H1 (cell line): ENCODE data around the gene ITGA8. TPM values are rescaled to one million over a fixed set of nuclear protein-coding genes. Genes with fewer than 3 reads are reported as not detected.

Experiments
- CTCF ChIA-PET: fragments of 300-600 bp; sonication (Branson Sonifier 250); formaldehyde crosslinking; loops from one replicate; lab custom pipeline; 2021; ENCODE audit not compliant: partially characterized antibody; lab: Charles Lee
- POLR2A ChIA-PET: fragments of 300-600 bp; sonication (Branson Sonifier 250); formaldehyde crosslinking; loops from one replicate; lab custom pipeline; 2021; ENCODE audit warnings: inconsistent platforms; ENCODE audit not compliant: partially characterized antibody; lab: Charles Lee
- DNase-seq, 2 experiments: peaks; one replicate each; pipeline versions ENCODE4 v3.0.0 to v3.0.0-alpha.2; 2010 to 2022; ENCODE audit warnings: low spot score in 2 of 2, low read depth in 1 of 2, mixed read lengths in 1 of 2
- FAIRE-seq: peaks from 2 replicates; lab custom pipeline; 2011; peaks lifted over from hg19 to GRCh38; lab: Jason Lieb, UNC
- H2AFZ ChIP-seq: 2 replicates; pipeline ENCODE4 v1.8.1; 2012; ENCODE audit warnings: low read length, inconsistent platforms
- H2AK5ac ChIP-seq: 2 replicates; pipeline ENCODE4 v1.6.1; 2013; ENCODE audit warnings: low read depth, low read length
- H2BK120ac ChIP-seq: replicated peaks from 2 replicates; pipeline ENCODE3; 2013; ENCODE audit warnings: low read depth, low read length, inconsistent platforms
- H2BK12ac ChIP-seq: 2 replicates; pipeline ENCODE4 v1.6.1; 2013; ENCODE audit warnings: low read depth, low read length
- H2BK15ac ChIP-seq: 2 replicates; pipeline ENCODE4 v1.6.1; 2013; ENCODE audit warnings: low read length
- H2BK20ac ChIP-seq: 2 replicates; pipeline ENCODE4 v1.6.1; 2013; ENCODE audit warnings: low read length
- H2BK5ac ChIP-seq: 2 replicates; pipeline ENCODE4 v1.6.1; 2013; ENCODE audit warnings: low read depth, low read length
- H3K14ac ChIP-seq: 2 replicates; pipeline ENCODE4 v1.6.1; 2013; ENCODE audit warnings: inconsistent platforms; ENCODE audit not compliant: insufficient read length
- H3K18ac ChIP-seq: 2 replicates; pipeline ENCODE4 v1.6.1; 2013; ENCODE audit warnings: low read length; ENCODE audit errors: extremely low read depth
- H3K23ac ChIP-seq: 2 replicates; pipeline ENCODE4 v1.6.1; 2013; ENCODE audit warnings: inconsistent platforms; ENCODE audit not compliant: insufficient read length
- H3K23me2 ChIP-seq: 2 replicates; pipeline ENCODE4 v1.6.1; 2013; ENCODE audit warnings: low read depth, low read length
- H3K27ac ChIP-seq: 2 replicates; pipeline ENCODE4 v1.6.1; 2011; ENCODE audit warnings: low read depth, low read length, inconsistent platforms
- H3K27me3 ChIP-seq, 4 experiments: replicated peaks in 1 of 4; 1 replicate in 1 of 4; 2 replicates in 3 of 4; pipeline versions ENCODE4 v1.6.1 to v1.8.1; 2011 to 2013; ENCODE audit warnings: low read length in 3 of 4, mild to moderate bottlenecking in 3 of 4, inconsistent platforms in 2 of 4, mixed read lengths in 2 of 4, moderate library complexity in 1 of 4; ENCODE audit not compliant: control insufficient read depth in 3 of 4, insufficient read depth in 3 of 4; ENCODE audit errors: extremely low read depth in 1 of 4
- H3K36me3 ChIP-seq, 4 experiments: 2 replicates each; pipeline versions ENCODE4 v1.6.1 to v1.8.1; 2011 to 2013; ENCODE audit warnings: mild to moderate bottlenecking in 4 of 4, low read length in 3 of 4, moderate library complexity in 2 of 4, control low read depth in 1 of 4, inconsistent platforms in 1 of 4; ENCODE audit not compliant: insufficient read depth in 4 of 4, control insufficient read depth in 2 of 4
- H3K4ac ChIP-seq: replicated peaks from 2 replicates; pipeline ENCODE3; 2013; ENCODE audit warnings: low read length, low read depth, mixed read lengths, inconsistent platforms; ENCODE audit not compliant: insufficient read length
- H3K4me1 ChIP-seq, 4 experiments: replicated peaks in 1 of 4; 1 replicate in 1 of 4; 2 replicates in 3 of 4; pipeline versions ENCODE4 v1.6.1 to v1.8.1; 2011 to 2013; ENCODE audit warnings: low read length in 3 of 4, inconsistent platforms in 2 of 4, mixed read lengths in 1 of 4; ENCODE audit not compliant: insufficient read depth in 4 of 4, control insufficient read depth in 3 of 4
- H3K4me2 ChIP-seq, 2 experiments: 2 replicates each; pipeline versions ENCODE4 v1.6.1 to v1.8.1; 2011 to 2013; ENCODE audit warnings: low read depth in 2 of 2, low read length in 2 of 2, control low read depth in 1 of 2, inconsistent platforms in 1 of 2, mild to moderate bottlenecking in 1 of 2; ENCODE audit not compliant: insufficient read depth in 1 of 2
- H3K4me3 ChIP-seq, 4 experiments: fragments of 200-600, 300-600 bp in 1 of 4; sonication (generic), shearing (Covaris generic), sonication (Bioruptor Twin) in 1 of 4; 2 replicates each; pipeline versions ENCODE4 v1.5.1 to v1.8.1; 2011 to 2016; ENCODE audit warnings: low read length in 4 of 4, low read depth in 3 of 4, control low read depth in 2 of 4, inconsistent platforms in 2 of 4, mild to moderate bottlenecking in 2 of 4, mixed read lengths in 1 of 4, moderate library complexity in 1 of 4; ENCODE audit not compliant: insufficient read depth in 2 of 4; ENCODE audit errors: extremely low read depth in 1 of 4
- H3K56ac ChIP-seq: replicated peaks from 2 replicates; pipeline ENCODE3; 2013; ENCODE audit warnings: low read depth, mild to moderate bottlenecking, mixed read lengths, low read length, inconsistent platforms; ENCODE audit not compliant: insufficient read length
- H3K79me1 ChIP-seq: 2 replicates; pipeline ENCODE4 v1.6.1; 2013; ENCODE audit warnings: low read depth, low read length, control low read depth
- H3K79me2 ChIP-seq, 2 experiments: 2 replicates each; pipeline versions ENCODE4 v1.6.1 to v1.8.1; 2012 to 2013; ENCODE audit warnings: low read length in 2 of 2, mild to moderate bottlenecking in 2 of 2, inconsistent platforms in 1 of 2; ENCODE audit not compliant: insufficient read depth in 2 of 2, control insufficient read depth in 1 of 2
- H3K9ac ChIP-seq, 4 experiments: replicated peaks in 1 of 4; 1 replicate in 1 of 4; 2 replicates in 3 of 4; pipeline versions ENCODE4 v1.6.1 to v1.8.1; 2011 to 2013; ENCODE audit warnings: low read depth in 3 of 4, low read length in 3 of 4, control low read depth in 2 of 4, mild to moderate bottlenecking in 2 of 4, moderate library complexity in 2 of 4, inconsistent platforms in 1 of 4; ENCODE audit errors: extremely low read depth in 1 of 4
- H3K9me3 ChIP-seq, 2 experiments: 2 replicates each; pipeline versions ENCODE4 v1.6.1 to v1.8.1; 2012 to 2013; ENCODE audit warnings: mild to moderate bottlenecking in 2 of 2, moderate library complexity in 2 of 2, control low read depth in 1 of 2, inconsistent platforms in 1 of 2, low read depth in 1 of 2, low read length in 1 of 2, mixed read lengths in 1 of 2; ENCODE audit not compliant: insufficient read depth in 2 of 2
- H4K20me1 ChIP-seq, 2 experiments: replicated peaks in 1 of 2; 2 replicates each; pipeline versions ENCODE3 to v1.8.1; 2011 to 2013; ENCODE audit warnings: inconsistent platforms in 2 of 2, low read length in 2 of 2, mild to moderate bottlenecking in 1 of 2; ENCODE audit not compliant: insufficient read depth in 2 of 2, control insufficient read depth in 1 of 2
- H4K5ac ChIP-seq: 2 replicates; pipeline ENCODE4 v1.6.1; 2013; ENCODE audit warnings: low read length, low read depth, mixed read lengths, inconsistent platforms; ENCODE audit not compliant: insufficient read length
- H4K8ac ChIP-seq: 2 replicates; pipeline ENCODE4 v1.8.0; 2013; ENCODE audit warnings: mild to moderate bottlenecking, moderate library complexity, low read length, inconsistent platforms; ENCODE audit not compliant: insufficient read depth; ENCODE audit errors: extremely low read depth
- H4K91ac ChIP-seq: replicated peaks from 2 replicates; pipeline ENCODE3; 2013; ENCODE audit warnings: low read length, mixed read lengths, inconsistent platforms; ENCODE audit not compliant: insufficient read length
- BRCA1 ChIP-seq: IDR thresholded peaks from 2 replicates; pipeline ENCODE4 v1.6.1; 2012; ENCODE audit warnings: low read depth, low read length, improper control_type of control experiment
- CBX5 ChIP-seq: fragments of 300-800, 300-1000 bp; sonication (generic); IDR thresholded peaks from 2 replicates; pipeline ENCODE4 v1.7.1; 2016; ENCODE audit warnings: antibody characterized with exemption, low read length, low read depth
- HDAC2 ChIP-seq, 2 experiments: fragments of 300-600 bp in 1 of 2; sonication (generic) in 1 of 2; IDR thresholded peaks; 2 replicates each; pipeline ENCODE4 v1.6.1; 2011 to 2012; ENCODE audit warnings: low read depth in 2 of 2, low read length in 2 of 2, mild to moderate bottlenecking in 2 of 2, moderate library complexity in 2 of 2, borderline replicate concordance in 1 of 2, inconsistent platforms in 1 of 2
- KDM5A ChIP-seq: fragments of 200-600 bp; IDR thresholded peaks from 2 replicates; pipeline ENCODE4 v1.7.1; 2012; ENCODE audit warnings: mild to moderate bottlenecking, low read length, inconsistent platforms, mixed read lengths
- POU5F1 ChIP-seq: IDR thresholded peaks from 2 replicates; pipeline ENCODE4 v1.6.1; 2011; ENCODE audit warnings: low read depth, mild to moderate bottlenecking, low read length, moderate library complexity
- RAD21 ChIP-seq, 2 experiments: IDR thresholded peaks in 1 of 2; conservative IDR thresholded peaks in 1 of 2; 2 replicates each; pipeline ENCODE4 v1.6.1; 2011; ENCODE audit warnings: low read depth in 2 of 2, low read length in 2 of 2, improper control_type of control experiment in 1 of 2, inconsistent platforms in 1 of 2, mild to moderate bottlenecking in 1 of 2, moderate library complexity in 1 of 2
- SRF ChIP-seq: IDR thresholded peaks from 2 replicates; pipeline ENCODE4 v1.6.1; 2011; ENCODE audit warnings: mild to moderate bottlenecking, low read depth, low read length, moderate library complexity
- TBP ChIP-seq: IDR thresholded peaks from 2 replicates; pipeline ENCODE4 v1.6.1; 2011; ENCODE audit warnings: low read depth, low read length, improper control_type of control experiment
- TCF12 ChIP-seq: IDR thresholded peaks from 2 replicates; pipeline ENCODE4 v1.6.1; 2011; ENCODE audit warnings: low read depth, mild to moderate bottlenecking, low read length
- whole genome bisulfite sequencing, 2 experiments: shearing (Covaris generic) in 1 of 2; methylation state at CpG; one replicate each; pipeline versions ENCODE4 v1.1.6 to v1.1.7; 2013 to 2015; ENCODE audit warnings: low lambda C conversion rate in 2 of 2, mixed read lengths in 2 of 2, inconsistent platforms in 1 of 2, low coverage in 1 of 2, missing lambda C conversion rate in 1 of 2; ENCODE audit not compliant: insufficient replicate concordance in 2 of 2, insufficient coverage in 1 of 2, insufficient read length in 1 of 2; ENCODE audit errors: extremely low coverage in 1 of 2, missing lambda C conversion rate in 1 of 2; 5-methylcytosine and 5-hydroxymethylcytosine counted together
- polyA plus RNA-seq, 7 experiments: library from polyadenylated mRNA; depleted of rRNA in 3 of 7; stranded (reverse) in 5 of 7; unstranded in 2 of 7; fragments of >200 nt in 5 of 7; fragments of 200-250 nt in 2 of 7; gene quantifications; 1 replicate in 5 of 7; 2 replicates in 1 of 7; 4 replicates in 1 of 7; pipeline versions ENCODE4 v1.2.1 to v1.2.3, GENCODE V29; 2011 to 2013; ENCODE audit warnings: missing spikeins in 2 of 7, mixed read lengths in 2 of 7
- total RNA-seq: library from RNA; stranded (reverse); fragmentation: NEBNext Ultra II Directional; extraction: Animal tissue kit (Norgen Biotek cat#: 25700); gene quantifications from 2 replicates; pipeline ENCODE4 v1.2.1, GENCODE V29; 2021

The ITGA8 gene
- total and polyA plus RNA-seq, 2 of the 8 experiments (the other 6 are each of a cell fraction or from before 2014, with no cell fraction given): not detected

GRCh38 chr10:15690031-15690430 is 29.7 kb downstream of the ITGA8 start:
- H3K36me3 ChIP-seq: no peaks in the 10 kb centered on the region
- no peaks in the 10 kb centered on the region for H3K79me1 ChIP-seq
- ChIA-PET POLR2A (no interaction called here), CTCF (interaction anchor here (0.7 to 4.5 kb wide), 5 partner anchors 16 to 260 kb away, joined by 3 to 14 read pairs (median 3); partner anchors contain the start of gene ITGA8)
- no peaks in the 10 kb centered on the region for H3K23me2 ChIP-seq
- 84% methylated on average over 5 of the region's 5 CpGs; no CpG with 5 or more reads in 1 of the 2 experiments for WGBS, 2 experiments
- no peak overlapping the region for H2BK120ac ChIP-seq
- no peak overlapping the region for H2AK5ac ChIP-seq
- H2BK12ac ChIP-seq: no peak overlapping the region
- no peaks in the 10 kb centered on the region for H4K20me1 ChIP-seq
- H3K27ac ChIP-seq: no peak overlapping the region
- H2AFZ ChIP-seq: no peak overlapping the region
- DNase-seq: no peak
- H3K27me3 ChIP-seq: no peaks in the 10 kb centered on the region
- no peak overlapping the region for H4K5ac ChIP-seq
- H3K56ac ChIP-seq: no peak overlapping the region
- H3K14ac ChIP-seq: no peak overlapping the region
- H2BK5ac ChIP-seq: no peak overlapping the region
- FAIRE-seq: no peak
- H3K9ac ChIP-seq: no peak overlapping the region
- H3K4me3 ChIP-seq: no peak overlapping the region
- H2BK20ac ChIP-seq: no peak overlapping the region
- no peak overlapping the region for H2BK15ac ChIP-seq
- no peak overlapping the region for H3K4ac ChIP-seq
- H3K79me2 ChIP-seq: no peaks in the 10 kb centered on the region
- H4K91ac ChIP-seq: no peak overlapping the region
- H3K9me3 ChIP-seq: no peaks in the 10 kb centered on the region
- H4K8ac ChIP-seq: no peak overlapping the region
- H3K4me1 ChIP-seq: no peaks in the 10 kb centered on the region
- no peak overlapping the region for H3K4me2 ChIP-seq
- no peak overlapping the region for H3K18ac ChIP-seq
- no peak overlapping the region for H3K23ac ChIP-seq
- TF ChIP-seq TBP: no peak
- TF ChIP-seq KDM5A: no peak
- no peak for TF ChIP-seq SRF
- no peak for TF ChIP-seq CBX5
- TF ChIP-seq BRCA1: no peak
- TF ChIP-seq RAD21 (IDR thresholded peaks at IDR 0.05 in 1 of 2, conservative IDR thresholded peaks at IDR 0.05 in 1 of 2; ENCODE audit: low read depth in 2 of 2, low read length in 2 of 2): no peak
- no peak for TF ChIP-seq TCF12
- no peak for TF ChIP-seq HDAC2 (IDR thresholded peaks at IDR 0.05; ENCODE audit: borderline replicate concordance in 1 of 2, low read depth in 2 of 2, low read length in 2 of 2)
- no peak for TF ChIP-seq POU5F1
